Stimulated activated CD8-positive, alpha-beta memory T cell treated with anti-CD3 and anti-CD28 coated beads, Interleukin-15, amount 100 ng/mL, for 1 hour (primary cell): Measurements from ENCODE around the gene SCRN2.

Source experiments
- DNase-seq: peaks from one replicate; pipeline ENCODE4 v3.0.0-alpha.2; 2020; ENCODE audit warnings: low read depth

SCRN2 gene

DNA sequence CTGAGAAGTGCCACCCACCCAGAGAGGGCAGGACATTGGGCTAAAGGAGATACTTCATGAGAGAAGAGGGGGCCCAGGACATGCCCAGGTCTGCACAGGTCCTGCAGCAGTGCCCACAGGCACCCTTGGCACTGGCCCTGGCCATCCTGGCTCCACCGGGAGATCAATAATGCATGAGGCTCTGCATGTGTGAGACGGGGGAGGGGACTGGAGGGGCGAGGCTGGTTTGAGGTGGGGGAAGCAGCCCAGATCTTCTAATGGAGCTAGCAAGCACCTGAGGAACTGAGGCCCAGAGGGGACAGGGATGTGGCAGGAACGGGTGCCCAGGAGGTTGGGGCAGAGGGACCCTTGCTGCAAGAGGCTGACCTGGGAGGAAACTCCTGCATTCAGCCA is 20.0 kb downstream of the SCRN2 start:
- no peak for DNase-seq

- no peak for DNase-seq
Measured at GRCh38 chr17:47820033-47820789, 20.9 kb downstream of the SCRN2 start.

GRCh38 chr17:47819475-47819874 is 21.6 kb downstream of the SCRN2 start:
- DNase-seq: no peak

DNA sequence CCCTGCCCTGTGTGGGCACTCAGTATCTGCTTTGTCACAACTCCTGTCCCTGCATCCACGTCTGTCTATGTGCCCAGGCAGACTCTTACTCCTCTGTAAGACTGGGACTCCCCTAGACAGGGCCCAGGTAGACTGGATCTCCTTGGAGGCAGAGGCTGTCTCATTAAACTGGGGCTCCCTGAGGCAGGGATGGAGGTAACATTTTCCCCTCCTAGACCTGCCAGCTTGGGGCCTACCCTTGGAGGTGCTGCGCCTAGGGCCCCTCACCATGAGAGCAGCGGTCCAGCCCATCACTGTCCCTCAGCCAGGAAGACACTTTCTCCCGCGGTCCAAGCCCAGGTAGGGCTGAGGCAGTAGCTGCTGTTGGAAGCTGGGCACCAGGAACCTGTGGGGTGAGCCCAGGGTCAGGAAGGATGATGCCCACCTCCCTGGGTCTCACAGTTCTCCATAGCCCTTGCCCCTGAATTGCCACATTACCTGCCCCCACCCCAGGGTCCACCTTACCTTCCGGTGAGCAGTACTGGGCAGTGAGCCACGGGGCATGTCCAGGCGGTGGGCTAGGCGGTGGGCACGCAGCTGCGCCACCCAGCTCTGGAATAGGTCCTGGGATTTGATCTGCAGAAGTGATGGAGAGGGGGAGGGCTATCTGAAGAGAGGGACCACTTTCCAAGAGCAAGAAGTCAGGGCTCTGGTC is 22.9 kb downstream of the SCRN2 start:
- no peak for DNase-seq

- no peak for DNase-seq
Measured at GRCh38 chr17:47816947-47817346, 24.1 kb downstream of the SCRN2 start.

DNA sequence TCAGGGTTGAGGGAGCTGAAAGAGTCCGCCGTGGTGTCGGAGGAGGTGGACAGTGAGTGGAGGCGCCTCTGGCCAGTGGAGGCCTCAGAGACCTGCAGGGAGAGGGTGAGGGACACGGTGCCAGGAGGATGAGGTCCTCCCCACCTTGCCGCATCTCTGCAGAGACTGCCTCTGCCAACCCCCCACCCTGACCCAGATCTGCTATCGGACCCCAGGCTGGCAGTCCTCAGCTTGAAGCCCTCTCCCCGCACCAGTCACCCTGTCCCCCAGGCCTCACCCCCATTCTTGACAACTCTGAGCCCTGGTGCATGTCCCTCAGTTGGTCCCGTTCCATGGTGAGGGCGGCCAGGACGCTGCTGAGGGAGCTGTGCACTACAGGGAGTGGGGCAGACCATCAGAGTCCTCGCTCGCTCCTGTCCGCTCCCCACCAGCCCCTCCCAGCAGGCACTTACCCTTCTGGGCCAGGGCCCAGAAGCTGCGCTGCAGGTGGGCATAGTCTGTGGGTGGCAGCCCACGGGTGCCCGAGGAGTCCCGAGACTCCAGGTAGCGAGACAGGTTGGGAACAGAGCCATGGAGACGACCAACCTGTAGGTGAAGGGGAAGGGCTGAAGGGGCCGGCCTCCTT is 24.9 kb downstream of the SCRN2 start:
- DNase-seq: no peak

- DNase-seq: no peak
Measured at GRCh38 chr17:47815106-47815918, 25.8 kb downstream of the SCRN2 start.

- no peak for DNase-seq
Measured at GRCh38 chr17:47813512-47814031, 27.5 kb downstream of the SCRN2 start.

DNA sequence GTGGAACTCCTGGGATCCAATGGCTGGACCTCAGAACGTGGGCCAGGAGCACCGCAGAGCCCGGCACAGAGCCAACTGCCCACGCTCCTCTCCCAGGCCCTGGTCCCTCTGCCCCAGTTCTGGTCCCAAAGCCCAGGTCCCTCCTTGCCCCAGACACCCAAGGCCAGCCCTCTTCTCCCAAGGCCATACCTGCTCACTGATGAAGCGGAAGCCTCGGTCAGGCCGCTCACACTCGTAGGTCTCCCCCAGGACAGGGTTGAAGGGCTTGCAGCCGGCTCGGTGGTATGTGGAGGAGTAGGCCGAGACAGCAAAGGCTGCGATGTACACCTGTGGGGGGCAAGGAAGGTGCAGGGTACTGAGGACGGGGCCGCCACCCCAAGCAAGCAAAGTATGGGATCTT is 28.0 kb downstream of the SCRN2 start:
- no peak for DNase-seq

GRCh38 chr17:47812146-47812920 is 28.7 kb downstream of the SCRN2 start:
- no peak for DNase-seq

DNA sequence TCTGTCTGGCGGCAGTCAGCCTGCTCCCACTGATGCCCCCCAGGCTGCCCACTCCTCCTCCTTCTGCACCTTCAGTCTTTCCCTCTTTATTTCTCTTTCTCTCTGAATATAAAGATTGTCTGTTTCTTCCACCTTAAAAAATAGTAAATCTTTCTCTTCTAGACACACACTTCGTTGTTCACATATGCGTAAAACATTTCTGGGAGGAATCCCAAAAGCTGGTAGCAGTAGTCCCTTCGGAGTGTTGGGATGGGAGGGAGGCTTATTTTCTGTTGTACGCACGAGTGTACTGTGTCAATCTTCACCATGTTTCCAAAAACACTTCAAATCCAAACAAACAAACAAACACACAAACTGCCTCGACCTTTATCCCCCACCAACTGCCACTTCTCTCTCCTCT is 29.4 kb downstream of the SCRN2 start:
- DNase-seq: no peak

DNA sequence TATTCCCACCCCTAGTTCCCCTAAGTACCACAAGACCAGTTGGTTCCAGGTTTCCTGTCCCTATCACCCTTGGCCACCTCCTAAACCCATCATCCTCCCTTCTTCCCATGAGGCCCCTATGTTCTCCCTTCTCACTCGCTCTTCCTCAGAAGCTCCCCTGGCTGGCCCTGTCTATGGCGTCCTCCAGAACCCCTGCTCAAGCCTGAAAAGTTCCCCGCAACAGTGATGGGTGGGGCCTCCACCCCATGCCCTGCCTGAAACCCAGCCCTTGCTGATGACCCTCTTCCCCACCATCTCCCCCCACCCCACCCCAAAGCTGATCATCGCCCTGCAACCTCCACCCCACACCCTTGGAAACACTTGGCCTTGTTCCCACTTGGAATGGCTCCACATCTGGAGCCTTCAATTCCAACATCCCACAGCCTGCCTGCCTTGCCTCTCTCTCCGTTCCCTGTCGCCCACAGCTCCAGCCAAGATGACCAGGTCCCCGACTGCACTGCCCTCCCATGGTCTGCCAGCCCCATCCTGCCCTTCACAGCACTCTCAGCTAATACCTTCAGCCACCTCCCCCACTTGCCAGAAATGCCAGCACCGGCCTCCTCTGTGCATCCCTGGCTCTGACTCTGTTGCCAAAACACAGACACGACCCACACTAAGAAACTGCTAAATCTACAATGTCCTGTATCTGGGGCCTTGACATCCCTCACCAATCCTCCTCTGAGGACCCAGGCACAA is 30.0 kb downstream of the SCRN2 start:
- no peak for DNase-seq

- DNase-seq: no peak
Measured at GRCh38 chr17:47810200-47810821, 30.8 kb downstream of the SCRN2 start.

DNA sequence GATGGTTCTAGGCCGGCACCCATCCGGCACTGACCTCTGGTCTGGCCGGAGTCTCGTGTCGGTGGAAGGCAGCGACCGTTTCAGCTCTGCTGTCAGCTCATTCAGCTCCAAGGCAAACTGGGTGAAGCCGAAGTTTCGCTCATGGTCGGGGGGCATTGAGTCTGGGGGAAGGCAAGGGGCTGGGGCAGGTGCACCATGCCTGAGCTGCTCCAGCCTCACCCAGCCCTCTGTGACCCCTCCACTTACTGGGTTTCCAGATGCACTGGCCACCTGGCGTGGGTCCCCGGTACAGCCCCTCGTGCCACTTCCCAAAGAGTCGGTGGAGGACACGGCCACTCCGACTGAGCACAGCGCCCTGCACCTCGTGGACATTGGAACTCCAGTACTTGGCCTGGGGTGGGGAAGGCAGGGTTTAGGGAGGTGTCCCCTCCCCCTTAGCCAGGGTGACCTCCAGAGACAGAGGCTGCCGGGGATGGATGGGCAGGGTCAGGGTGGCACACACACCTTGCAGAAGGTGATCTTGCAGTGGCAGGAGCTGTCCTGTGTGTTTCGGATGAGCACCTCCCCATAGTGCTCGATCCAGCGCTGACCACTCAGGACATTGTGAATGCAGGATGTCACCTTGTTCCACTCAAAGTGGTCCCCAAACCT is 32.1 kb downstream of the SCRN2 start:
- DNase-seq: no peak

DNA sequence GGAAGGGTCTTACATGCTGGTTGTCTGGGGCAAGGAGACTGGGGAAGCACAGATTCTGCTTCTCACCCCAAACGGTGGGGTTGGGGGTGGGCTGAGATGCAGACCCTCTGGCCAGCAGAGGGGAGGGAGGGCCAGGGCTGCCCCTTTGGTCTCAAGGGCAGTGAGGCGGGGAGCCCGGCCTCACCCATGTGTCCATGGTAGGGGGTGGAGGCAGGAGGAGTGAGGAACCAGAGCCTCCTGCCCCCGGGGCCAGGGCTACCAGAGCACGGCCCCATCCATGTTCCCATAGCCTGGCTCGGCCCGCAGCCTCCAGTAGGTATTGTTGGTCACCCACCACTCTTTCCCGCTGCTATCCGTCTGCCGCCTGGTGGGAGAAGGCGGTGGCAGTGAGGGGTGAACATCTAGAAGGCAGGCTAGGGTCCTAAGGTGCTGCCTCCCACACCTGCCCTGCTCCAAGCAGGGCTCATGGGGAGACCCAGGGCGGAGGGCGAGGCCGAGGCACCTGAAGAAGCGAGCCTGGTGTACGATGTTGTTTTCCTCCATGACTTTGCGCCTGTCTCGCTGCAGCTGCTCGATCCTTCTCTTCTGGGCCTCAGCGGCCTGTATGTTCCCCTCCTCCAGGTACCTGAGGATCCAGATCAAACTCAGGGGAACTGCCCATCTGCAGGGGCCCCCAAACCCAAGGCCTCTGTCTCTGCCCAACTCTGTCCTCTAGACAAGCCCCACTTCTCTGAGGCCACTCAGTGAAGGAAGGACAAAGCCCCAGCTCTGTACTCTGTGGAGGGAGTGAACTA is 32.8 kb downstream of the SCRN2 start:
- DNase-seq: no peak

DNA sequence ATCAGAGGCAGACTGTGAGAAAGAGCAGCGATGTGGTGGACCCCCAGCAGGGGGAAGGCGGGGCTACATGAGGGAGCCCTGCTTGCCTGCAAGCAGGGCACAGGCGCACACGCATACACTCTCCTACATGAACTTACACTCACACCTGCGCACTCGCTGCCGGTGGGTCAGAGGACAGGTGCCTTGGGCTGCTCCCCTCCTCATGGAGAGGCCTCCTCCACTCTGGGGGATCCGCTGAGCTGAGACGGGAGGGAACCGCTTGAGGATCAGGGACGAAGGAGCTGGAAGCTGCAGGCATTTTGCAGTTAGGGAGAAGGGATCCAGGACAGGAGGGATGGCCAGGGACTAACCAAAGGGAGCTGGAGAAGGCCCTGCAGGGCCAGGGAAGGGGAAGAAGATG is 33.7 kb downstream of the SCRN2 start:
- DNase-seq: no peak

- no peak for DNase-seq
Measured at GRCh38 chr17:47806913-47807255, 34.2 kb downstream of the SCRN2 start.

DNA sequence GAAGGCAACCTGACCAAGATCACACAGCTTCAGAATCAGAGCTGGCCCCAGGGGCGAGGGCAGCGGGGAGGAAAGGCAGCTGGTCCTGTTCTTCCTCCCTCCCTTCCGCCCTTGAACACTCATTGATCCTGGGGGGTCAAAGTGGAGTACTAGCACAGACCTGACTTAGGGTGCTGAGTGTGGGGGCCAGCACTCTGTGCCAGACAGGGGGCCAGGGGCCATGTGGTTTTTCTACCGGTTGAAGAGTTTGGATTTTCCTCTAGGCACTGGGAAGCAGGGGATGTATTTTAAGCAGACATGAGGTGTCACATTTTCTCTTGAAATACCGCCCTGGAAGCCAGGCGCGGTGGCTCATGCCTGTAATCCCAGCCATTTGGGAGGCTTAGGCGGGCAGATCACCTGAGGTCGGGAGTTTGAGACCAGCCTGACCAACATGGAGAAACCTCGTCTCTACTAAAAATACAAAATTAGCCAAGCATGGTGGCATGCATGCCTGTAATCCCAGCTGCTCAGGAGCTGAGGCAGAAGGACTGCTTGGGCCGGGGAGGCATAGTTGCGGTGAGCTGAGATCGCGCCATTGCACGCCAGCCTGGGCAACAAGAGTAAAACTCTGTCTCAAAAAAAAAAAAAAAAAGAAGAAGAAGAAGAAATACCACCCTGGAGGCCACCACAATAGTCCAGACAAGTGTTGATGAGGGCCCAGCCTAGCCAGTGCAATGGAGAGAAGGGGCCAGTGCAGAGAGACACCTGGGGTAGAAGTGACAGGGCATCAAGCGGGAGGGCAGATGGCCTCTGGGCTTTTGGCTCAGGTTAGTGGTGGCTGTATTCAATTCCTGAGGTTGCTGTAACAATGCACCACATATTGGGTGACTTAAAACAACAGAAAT is 34.8 kb downstream of the SCRN2 start:
- DNase-seq: no peak
